Measurements from ENCODE around the gene ADAM17. TPM values are rescaled to one million over a fixed set of nuclear protein-coding genes. Genes with fewer than 3 reads are reported as not detected.

ADAM17 gene
- polyA plus RNA-seq, 1 experiment = 14.0 TPM

GRCh38 chr2:9538000-9538507, 17.6 kb downstream of the ADAM17 start:
- Histone ChIP-seq H3K4me3 (ENCODE audit: low read depth, low read length) (no peak overlapping the region), H3K27me3 (ENCODE audit: control insufficient read depth, insufficient read depth, low read length) (no peaks in the 10 kb centered on the region), H3K9me3 (ENCODE audit: control insufficient read depth, insufficient read depth, low read length) (no peaks in the 10 kb centered on the region; the same call in 1 of the 2 replicates), H3K27ac (ENCODE audit: low read depth, low read length) (no peak overlapping the region)
- ChIA-PET CTCF (interaction anchor here (1.1 kb wide), 1 partner anchor 17 kb away, joined by 5 read pairs; the partner anchor contains the start of gene ADAM17), POLR2A (no interaction called here)
- no peak for TF ChIP-seq CTCF (IDR thresholded peaks at IDR 0.05; ENCODE audit: low read depth, low read length)
- no peak for DNase-seq (ENCODE audit: low read depth, low spot score)

GRCh38 chr2:9536504-9536903, 19.1 kb downstream of the ADAM17 start:
- Histone ChIP-seq H3K9me3 (ENCODE audit: control insufficient read depth, insufficient read depth, low read length) (no peaks in the 10 kb centered on the region; the same call in 1 of the 2 replicates), H3K27ac (ENCODE audit: low read depth, low read length) (no peak overlapping the region), H3K4me3 (ENCODE audit: low read depth, low read length) (no peak overlapping the region), H3K27me3 (ENCODE audit: control insufficient read depth, insufficient read depth, low read length) (no peaks in the 10 kb centered on the region)
- TF ChIP-seq CTCF (IDR thresholded peaks at IDR 0.05; ENCODE audit: low read depth, low read length) = no peak
- ChIA-PET CTCF (interaction anchor here (1.0 to 2.2 kb wide), 2 partner anchors 11 to 234 kb away, joined by 4 to 5 read pairs; no protein-coding TSS in a partner anchor), POLR2A (no interaction called here)
- DNase-seq (ENCODE audit: low read depth, low spot score) = no peak

- ChIA-PET CTCF (interaction anchor here (0.6 to 2.2 kb wide), 3 partner anchors 20 to 789 kb away, joined by 4 to 5 read pairs (median 5); partner anchors contain the start of gene ADAM17), POLR2A (no interaction called here)
- Histone ChIP-seq H3K27ac (ENCODE audit: low read depth, low read length) (no peak overlapping the region), H3K4me3 (ENCODE audit: low read depth, low read length) (no peak overlapping the region), H3K27me3 (ENCODE audit: control insufficient read depth, insufficient read depth, low read length) (no peaks in the 10 kb centered on the region), H3K9me3 (ENCODE audit: control insufficient read depth, insufficient read depth, low read length) (no peaks in the 10 kb centered on the region; the same call in 1 of the 2 replicates)
- DNase-seq (ENCODE audit: low read depth, low spot score) = no peak
- no peak for TF ChIP-seq CTCF (IDR thresholded peaks at IDR 0.05; ENCODE audit: low read depth, low read length)
Observed at GRCh38 chr2:9535177-9535576, 20.5 kb downstream of the ADAM17 start.

- ChIA-PET POLR2A (no interaction called here), CTCF (interaction anchor here (0.8 kb wide), 1 partner anchor 237 kb away, joined by 3 read pairs; no protein-coding TSS in a partner anchor)
- no peak overlapping the region for H3K27ac ChIP-seq (ENCODE audit: low read depth, low read length)
- no peak for DNase-seq (ENCODE audit: low read depth, low spot score)
- no peak for TF ChIP-seq CTCF (IDR thresholded peaks at IDR 0.05; ENCODE audit: low read depth, low read length)
- no peaks in the 10 kb centered on the region for H3K27me3 ChIP-seq (ENCODE audit: control insufficient read depth, insufficient read depth, low read length)
- no peak overlapping the region for H3K4me3 ChIP-seq (ENCODE audit: low read depth, low read length)
- H3K9me3 ChIP-seq (ENCODE audit: control insufficient read depth, insufficient read depth, low read length) = no peaks in the 10 kb centered on the region; the same call in 1 of the 2 replicates
Observed at GRCh38 chr2:9533663-9534062, 22.0 kb downstream of the ADAM17 start.

- Histone ChIP-seq H3K27me3 (ENCODE audit: control insufficient read depth, insufficient read depth, low read length) (no peaks in the 10 kb centered on the region), H3K27ac (ENCODE audit: low read depth, low read length) (no peak overlapping the region), H3K4me3 (ENCODE audit: low read depth, low read length) (no peak overlapping the region), H3K9me3 (ENCODE audit: control insufficient read depth, insufficient read depth, low read length) (no peaks in the 10 kb centered on the region; the same call in 1 of the 2 replicates)
- no peak for TF ChIP-seq CTCF (IDR thresholded peaks at IDR 0.05; ENCODE audit: low read depth, low read length)
- ChIA-PET POLR2A (interaction anchor here (0.6 kb wide), 3 partner anchors 49 to 312 kb away, joined by 3 to 5 read pairs (median 5); no protein-coding TSS in a partner anchor), CTCF (interaction anchor here (0.6 kb wide), 1 partner anchor 67 kb away, joined by 6 read pairs; no protein-coding TSS in a partner anchor)
- DNase-seq (ENCODE audit: low read depth, low spot score) = no peak
Observed at GRCh38 chr2:9532421-9532820, 23.2 kb downstream of the ADAM17 start.

Measured in AG04450 (cell line).